Brain microvascular endothelial cell (primary cell): ENCODE measurements around the gene MKRN2OS.

Experiments
- DNase-seq: peaks from one replicate; pipeline ENCODE4 v3.0.0-alpha.2; 2020
- H3K27ac ChIP-seq: fragments of 250-450 bp; sonication (Bioruptor Pico); 2 replicates; pipeline ENCODE4 v1.5.1; 2020; ENCODE audit warnings: mild to moderate bottlenecking, moderate library complexity
- H3K27me3 ChIP-seq: fragments of 250-450 bp; sonication (Bioruptor Pico); replicated peaks from 2 replicates; pipeline ENCODE4 v1.5.1; 2020; ENCODE audit warnings: mild to moderate bottlenecking
- H3K36me3 ChIP-seq: fragments of 250-450 bp; sonication (Bioruptor Pico); replicated peaks from 2 replicates; pipeline ENCODE4 v1.5.1; 2020; ENCODE audit warnings: mild to moderate bottlenecking
- H3K4me3 ChIP-seq: 2 replicates; pipeline ENCODE4 v1.5.1; 2011; ENCODE audit warnings: low read depth, mild to moderate bottlenecking, control low read depth, low read length, moderate library complexity
- in situ Hi-C: cut with HindIII; loops from 2 replicates; pipeline ENCODE4 v1.10.0; 2017; ENCODE audit warnings: low sequenced_read_pairs, low pct_ligation_motif_present
- TF ChIP-seq, protein P1 (sequence below): IDR thresholded peaks from 2 replicates; pipeline ENCODE4 v1.5.1; 2011; ENCODE audit warnings: low read depth, mild to moderate bottlenecking, moderate library complexity, low read length, control low read depth, inconsistent platforms; ENCODE audit errors: missing control alignments

The MKRN2OS gene, protein sequence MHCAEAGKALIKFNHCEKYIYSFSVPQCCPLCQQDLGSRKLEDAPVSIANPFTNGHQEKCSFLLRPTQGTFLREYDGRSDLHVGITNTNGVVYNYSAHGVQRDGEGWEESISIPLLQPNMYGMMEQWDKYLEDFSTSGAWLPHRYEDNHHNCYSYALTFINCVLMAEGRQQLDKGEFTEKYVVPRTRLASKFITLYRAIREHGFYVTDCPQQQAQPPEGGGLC

DNA sequence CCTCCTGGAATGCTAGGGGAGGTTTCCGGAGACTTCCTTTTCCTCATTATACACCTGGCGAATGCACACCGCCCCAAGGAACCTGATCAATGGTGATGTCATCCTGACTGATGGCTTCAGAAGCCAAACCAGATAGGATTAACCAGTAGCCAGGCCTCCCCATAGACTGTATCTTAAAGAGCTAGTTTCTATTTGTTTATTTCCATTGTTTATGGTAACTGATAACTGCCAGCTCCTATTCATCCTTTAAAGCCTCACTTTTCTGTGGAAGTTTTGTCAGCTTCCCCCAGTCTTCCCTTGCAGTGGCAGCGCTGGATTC lies at the start of gene MKRN2OS:
Gene MKRN2OS (minus strand): TSS at position 27 of the 319 bp plus-strand sequence. CDS start 35 bp downstream, outside the sequence.
- H3K27me3 ChIP-seq: no peaks in the 10 kb centered on the region
- no peak within 1 kb of the TSS for H3K27ac ChIP-seq
- in situ Hi-C loops: no loop called here
- peaks cover under 1% of the 10 kb centered on the region for H3K36me3 ChIP-seq
- TF ChIP-seq, protein P1, sequence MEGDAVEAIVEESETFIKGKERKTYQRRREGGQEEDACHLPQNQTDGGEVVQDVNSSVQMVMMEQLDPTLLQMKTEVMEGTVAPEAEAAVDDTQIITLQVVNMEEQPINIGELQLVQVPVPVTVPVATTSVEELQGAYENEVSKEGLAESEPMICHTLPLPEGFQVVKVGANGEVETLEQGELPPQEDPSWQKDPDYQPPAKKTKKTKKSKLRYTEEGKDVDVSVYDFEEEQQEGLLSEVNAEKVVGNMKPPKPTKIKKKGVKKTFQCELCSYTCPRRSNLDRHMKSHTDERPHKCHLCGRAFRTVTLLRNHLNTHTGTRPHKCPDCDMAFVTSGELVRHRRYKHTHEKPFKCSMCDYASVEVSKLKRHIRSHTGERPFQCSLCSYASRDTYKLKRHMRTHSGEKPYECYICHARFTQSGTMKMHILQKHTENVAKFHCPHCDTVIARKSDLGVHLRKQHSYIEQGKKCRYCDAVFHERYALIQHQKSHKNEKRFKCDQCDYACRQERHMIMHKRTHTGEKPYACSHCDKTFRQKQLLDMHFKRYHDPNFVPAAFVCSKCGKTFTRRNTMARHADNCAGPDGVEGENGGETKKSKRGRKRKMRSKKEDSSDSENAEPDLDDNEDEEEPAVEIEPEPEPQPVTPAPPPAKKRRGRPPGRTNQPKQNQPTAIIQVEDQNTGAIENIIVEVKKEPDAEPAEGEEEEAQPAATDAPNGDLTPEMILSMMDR: no peak
- no peak for DNase-seq
- H3K4me3 ChIP-seq: no peak within 1 kb of the TSS

DNA sequence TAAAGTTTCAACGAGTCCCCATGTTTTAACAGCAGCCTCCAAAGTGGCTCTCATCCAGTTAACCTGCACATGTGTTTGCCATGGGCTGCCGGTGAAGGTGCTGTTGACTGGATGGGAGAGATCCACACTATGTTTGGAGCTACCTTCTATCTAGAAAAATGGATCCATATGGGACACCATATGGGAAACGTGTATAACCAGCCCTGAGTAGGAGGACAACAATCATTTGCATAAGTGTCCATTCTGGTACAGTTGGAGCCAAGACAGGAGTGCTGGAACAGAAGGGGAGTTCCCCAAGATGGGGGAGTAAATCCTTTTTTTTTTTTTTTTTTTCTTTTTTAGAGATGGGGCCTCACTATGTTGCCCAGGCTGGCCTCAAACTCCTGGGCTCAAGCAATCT lies 48.2 kb upstream of the MKRN2OS start:
- H3K27ac ChIP-seq: no peak overlapping the region
- DNase-seq: no peak
- H3K4me3 ChIP-seq: no peak overlapping the region
- TF ChIP-seq, protein P1: no peak
- in situ Hi-C loops: no loop called here
- H3K27me3 ChIP-seq: no peaks in the 10 kb centered on the region
- H3K36me3 ChIP-seq: peaks cover 47% of the 10 kb centered on the region

DNA sequence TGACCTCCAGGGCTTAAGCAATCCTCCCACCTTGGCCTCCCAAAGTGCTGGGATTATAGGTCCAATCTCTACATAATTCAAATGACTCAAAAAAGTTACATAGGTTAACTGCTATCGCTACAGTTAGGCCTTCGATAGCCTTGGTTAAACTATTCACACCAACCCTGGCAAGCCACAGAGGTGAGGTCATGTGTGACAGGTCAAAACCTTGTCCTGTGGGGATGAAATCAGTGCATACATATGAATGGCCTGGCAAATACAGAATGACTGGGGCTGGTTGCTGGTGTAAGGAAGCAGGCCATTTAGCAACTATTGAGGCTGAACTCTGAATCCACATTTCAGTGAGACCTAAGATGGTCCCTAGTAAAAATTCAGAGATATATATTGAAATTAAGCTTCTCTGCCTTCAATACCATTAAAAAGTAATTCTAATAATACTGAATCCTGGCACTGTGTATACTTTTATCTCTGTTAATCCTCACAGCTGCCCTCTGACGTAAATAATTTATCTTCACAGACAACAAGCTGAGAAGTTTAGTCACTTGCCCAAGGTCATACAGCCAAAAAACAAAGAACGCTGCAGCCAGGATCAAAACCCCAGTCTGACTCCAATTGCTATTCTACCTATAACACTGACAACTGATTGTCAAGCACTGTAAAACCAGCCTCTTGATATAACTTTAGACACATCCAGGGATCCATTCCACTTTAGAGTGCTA lies 46.9 kb upstream of the MKRN2OS start:
- Histone ChIP-seq H3K4me3 (no peak overlapping the region), H3K27ac (no peak overlapping the region), H3K27me3 (no peaks in the 10 kb centered on the region), H3K36me3 (peaks cover 46% of the 10 kb centered on the region)
- DNase-seq: no peak
- TF ChIP-seq, protein P1: no peak
- in situ Hi-C loops: no loop called here

DNA sequence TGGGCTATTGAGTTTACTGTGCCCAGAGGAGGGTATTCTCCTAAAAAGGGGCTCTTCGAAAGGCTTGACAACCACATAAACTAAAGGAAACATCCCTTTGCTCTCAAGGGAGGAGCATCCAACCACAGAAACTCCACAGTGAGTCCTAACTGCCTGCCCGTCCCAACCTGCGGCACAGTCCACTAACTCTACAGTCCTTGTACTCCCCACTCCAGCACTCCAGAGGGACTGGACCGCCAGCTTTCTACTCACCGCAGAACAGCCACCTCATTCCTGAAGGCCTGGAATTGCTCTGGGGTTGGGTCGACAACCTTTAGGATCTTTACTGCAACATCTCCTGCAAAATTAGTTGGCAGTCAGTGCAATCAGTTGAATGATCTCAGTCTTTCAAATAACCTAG lies 46.2 kb upstream of the MKRN2OS start:
- Histone ChIP-seq H3K36me3 (peaks cover 50% of the 10 kb centered on the region), H3K4me3 (no peak overlapping the region), H3K27me3 (no peaks in the 10 kb centered on the region), H3K27ac (no peak overlapping the region)
- TF ChIP-seq, protein P1: no peak
- DNase-seq: no peak
- in situ Hi-C loops: no loop called here

DNA sequence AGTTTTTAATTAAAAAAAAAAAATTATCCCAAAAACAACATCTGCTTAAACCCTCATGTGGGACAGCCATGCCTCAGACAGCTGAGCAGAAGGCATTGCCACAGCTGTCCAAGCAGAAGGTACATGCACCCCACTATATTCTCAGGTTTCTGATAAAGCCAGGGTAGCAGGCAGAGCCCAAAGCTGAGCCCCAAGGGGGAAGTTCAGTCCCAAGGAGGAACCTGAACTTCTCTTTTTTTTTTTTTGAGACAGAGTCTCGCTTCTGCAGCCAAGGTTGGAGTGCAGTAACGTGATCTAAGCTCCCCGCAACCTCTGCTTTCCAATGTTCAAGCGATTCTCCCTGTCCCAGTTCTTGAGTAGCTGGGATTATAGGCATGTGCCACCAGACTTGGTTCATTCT lies 44.8 kb upstream of the MKRN2OS start:
- Histone ChIP-seq H3K4me3 (no peak overlapping the region), H3K27me3 (no peaks in the 10 kb centered on the region), H3K36me3 (peaks cover 55% of the 10 kb centered on the region), H3K27ac (no peak overlapping the region)
- DNase-seq: no peak
- in situ Hi-C loops: no loop called here
- TF ChIP-seq, protein P1: no peak
